CD4-positive, alpha-beta T cell treated with Interleukin-17A for 4 hours (primary cell): ENCODE data around the gene ARID1B.
A peak's percentile ranks its signal among the peaks of the same experiment; 100 is the strongest.
"Not testable (repeated sequence)": the region's sequence is repeated elsewhere in the genome, so short reads cannot be mapped to it uniquely, and the experiment has no call there.

ENCODE experiments used
- DNase-seq: peaks from one replicate; pipeline ENCODE4 v3.0.0-alpha.2; 2020; ENCODE audit warnings: mixed read lengths

ARID1B gene

DNA sequence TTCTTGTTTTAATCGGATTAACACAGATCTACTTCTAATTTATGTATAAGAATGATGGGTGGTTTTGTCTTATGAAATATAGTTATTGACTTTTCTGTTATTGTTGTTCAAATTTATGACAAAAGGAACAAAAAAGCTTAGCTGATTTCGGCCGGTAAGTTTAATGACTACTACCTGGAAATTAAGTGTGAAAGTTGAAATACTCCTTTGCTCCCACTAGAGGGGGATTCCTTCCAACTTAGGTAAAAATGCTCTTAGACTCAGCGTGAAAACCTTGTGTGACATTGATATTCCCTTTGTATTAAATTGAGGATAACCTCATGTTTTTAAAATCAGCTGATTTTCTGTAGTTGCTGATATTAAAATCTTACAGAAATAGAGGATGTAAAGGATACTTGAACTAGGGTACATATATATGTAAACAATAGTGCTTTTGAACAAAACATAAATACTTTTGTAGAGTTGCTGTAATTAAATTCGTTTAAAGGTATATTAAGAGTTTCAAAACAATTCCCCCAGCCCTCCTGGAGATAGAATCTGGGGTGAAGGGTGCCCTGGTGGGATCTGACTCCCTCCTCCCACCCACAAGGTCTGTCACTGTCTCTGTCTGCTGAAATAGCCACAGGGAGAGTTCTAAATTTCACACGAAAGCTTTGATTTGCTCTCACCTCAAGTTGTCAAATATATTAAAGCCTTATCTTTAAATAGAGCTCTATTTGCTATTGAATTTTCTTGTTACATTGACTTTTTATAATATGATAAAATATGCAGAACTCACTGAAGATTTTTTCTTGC lies 257.5 kb downstream of the ARID1B start:
- no peak for DNase-seq

DNA sequence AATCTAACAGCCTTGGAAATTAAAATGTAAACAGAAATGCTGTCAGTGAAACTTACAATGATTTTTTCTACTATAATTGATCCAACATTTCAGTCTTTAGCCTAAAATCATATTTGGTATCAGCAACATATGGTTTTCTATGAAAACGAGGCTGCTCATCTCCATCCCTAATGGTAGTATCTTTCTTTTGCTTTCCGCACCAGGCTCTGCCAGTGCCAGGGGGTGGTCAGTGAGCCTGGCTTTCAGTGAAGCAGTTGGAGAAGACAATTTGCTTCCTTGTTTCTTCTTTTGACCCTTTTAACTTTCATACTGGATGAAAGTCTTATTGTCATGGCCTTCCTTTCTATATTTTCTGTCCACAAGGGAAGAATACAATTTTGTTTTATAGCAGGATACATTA lies 258.4 kb downstream of the ARID1B start:
- DNase-seq = no peak

DNA sequence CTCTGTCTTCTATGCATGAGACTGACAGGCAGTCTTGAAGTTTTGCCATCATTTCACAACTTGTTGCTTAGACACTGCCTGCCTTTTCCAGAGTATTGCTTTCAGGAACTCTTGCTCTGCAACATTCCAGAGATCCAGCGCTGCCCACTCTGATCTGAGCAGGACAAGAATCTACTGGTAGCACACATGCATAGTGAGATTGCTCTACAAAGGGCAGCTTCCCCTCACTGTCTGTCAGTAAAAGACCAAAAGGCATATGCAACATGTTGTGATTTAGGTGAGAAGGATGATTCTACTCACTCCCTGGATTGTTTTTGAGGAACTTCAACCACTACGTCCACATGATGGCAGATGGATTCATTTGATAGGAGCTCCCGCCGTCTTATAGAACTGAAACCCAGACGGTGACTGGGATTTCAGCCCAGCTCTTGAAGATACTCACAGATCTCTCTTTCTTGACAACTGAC lies 259.1 kb downstream of the ARID1B start:
- DNase-seq = no peak

DNA sequence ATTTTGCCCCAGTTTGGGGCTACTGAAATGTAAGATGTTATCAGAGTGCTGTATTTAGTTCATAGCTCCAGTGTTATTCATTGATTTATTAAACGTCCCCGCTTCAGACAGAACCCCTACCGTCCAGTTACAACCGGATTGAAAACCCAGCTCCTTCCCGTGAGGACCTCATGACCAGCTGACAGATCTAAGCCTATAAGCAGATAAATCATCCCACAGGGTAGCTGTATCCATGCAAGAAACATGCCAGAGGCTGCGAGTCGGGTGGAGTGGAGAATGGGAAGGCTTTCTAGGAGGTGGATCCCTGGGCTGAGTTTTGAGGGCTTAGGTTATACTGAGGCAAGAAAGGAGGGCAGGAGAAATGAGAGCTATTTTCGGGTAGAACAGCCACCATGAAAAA lies 260.0 kb downstream of the ARID1B start:
- DNase-seq = no peak

DNA sequence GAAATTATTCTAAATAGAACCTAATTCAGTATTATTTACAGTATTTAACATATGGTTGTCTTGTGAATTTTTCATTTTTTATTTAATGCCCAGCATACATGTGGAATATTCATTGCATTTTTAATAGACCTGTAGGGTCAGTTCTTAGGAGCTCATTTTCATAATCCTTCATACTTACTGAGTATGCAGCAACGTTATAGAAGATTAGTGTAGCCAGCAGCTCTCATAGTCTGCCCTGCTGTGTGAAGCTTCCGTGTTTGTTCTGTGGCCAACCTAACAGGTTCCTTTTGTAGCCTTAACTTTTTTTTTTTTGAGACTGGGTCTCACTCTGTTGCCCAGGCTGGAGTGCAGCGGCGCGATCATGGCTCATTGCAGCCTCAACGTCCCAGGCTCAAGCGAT lies 261.4 kb downstream of the ARID1B start:
- no peak for DNase-seq

DNA sequence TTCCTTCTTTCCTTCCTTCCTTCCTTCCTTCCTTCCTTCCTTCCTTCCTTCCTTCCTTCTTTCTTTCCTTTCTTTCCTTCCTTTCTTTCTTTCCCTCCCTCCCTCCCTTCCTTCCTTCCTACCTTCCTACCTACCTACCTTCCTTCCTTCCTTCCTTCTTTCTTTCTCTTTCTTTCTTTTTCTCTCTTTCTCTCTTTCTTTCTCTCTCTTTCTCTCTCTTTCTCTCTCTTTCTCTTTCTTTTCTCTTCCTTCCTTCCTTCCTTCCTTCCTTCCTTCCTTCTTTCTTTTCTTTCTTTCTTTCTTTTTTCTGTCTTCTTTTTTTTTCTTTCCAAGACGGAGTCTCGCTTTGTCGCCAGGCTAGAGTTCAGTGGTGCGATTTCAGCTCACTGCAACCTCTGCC lies 262.5 kb downstream of the ARID1B start:
- DNase-seq = not testable (repeated sequence)

DNA sequence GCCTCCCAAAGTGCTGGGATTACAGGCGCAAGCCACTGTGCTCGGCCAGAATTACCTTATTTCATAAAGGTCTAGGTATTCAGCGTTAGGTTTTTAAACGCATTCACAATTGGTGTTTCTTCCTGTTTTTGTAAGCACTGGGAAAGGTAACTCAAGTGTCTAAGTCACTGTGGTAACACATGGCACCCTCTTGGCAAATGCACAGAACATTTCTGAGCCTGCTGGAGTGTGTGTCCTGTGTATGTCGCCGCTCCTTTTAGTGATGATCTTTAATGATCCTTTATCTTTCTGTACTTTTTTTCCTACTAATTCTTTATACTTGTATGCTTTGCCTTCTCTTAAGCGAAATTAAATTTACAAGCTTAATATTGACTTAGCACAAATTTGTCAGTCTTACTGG lies 263.0 kb downstream of the ARID1B start:
- no peak for DNase-seq

DNA sequence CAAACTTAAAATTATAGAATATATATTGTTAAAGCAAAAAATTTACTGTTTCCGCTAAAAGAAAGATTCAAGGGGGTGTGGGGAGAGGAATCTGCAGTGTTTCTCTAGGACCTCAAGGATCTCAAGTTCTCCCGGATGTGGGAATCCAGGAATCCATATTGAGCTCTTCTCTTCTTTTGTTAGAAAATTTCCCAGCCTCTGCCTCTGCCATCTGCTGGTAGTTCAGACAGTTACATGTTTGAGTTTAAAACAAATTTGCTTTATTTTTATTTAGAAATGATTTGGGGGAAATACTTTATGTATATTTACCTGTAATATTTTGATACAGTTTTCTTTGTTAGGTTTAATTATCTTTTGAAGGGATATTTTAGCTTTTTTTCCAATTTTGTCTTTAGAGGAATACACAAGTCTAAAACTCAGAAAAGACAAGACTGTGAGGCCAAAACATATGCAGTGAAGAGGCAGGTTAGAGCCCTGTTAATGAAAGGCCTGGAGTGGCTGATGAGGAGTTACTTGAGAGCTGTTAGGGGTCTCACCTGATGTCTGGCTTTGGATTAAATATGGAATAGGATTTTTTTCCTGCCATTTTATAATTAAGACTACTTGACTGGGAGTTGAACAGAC lies 268.8 kb downstream of the ARID1B start:
- DNase-seq = no peak

DNA sequence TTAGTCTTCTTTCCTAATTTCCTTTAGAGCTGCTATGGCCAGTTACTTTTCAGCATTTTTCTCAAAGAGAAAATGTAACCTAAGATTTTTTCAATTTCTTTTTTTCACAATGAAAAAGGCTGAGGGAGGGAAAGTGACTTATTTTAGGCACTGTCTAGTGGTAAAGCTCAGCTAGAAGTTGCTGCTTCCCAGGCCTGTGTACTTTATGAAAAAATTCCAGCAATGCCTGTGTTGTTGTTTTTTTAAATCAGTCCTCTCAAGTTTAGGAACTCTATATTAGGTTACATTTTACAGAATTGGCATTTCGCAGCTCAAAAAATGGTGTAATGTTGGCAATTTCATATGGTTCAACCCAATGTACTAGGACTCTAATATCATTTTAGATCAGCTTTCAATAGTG lies 269.6 kb downstream of the ARID1B start:
- no peak for DNase-seq

DNA sequence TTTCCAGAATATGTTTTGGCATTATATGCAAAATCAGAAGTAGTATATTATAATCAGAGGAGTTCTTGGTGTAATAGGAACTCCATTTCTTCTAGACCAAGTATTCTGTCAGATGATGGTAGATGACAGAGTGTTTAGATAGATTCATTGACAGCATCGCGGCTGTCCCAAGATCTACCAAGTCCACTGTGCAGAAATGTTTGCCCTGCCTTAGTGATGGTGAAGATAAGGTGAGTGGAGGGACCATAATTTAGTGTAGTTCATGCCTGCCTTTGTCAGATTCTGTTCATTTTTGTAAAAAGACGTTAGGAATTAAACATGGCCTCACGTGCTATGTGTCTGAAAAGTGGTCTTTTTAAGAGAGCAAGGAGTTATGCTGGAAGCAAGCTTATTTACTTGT lies 270.1 kb downstream of the ARID1B start:
- DNase-seq = no peak

DNA sequence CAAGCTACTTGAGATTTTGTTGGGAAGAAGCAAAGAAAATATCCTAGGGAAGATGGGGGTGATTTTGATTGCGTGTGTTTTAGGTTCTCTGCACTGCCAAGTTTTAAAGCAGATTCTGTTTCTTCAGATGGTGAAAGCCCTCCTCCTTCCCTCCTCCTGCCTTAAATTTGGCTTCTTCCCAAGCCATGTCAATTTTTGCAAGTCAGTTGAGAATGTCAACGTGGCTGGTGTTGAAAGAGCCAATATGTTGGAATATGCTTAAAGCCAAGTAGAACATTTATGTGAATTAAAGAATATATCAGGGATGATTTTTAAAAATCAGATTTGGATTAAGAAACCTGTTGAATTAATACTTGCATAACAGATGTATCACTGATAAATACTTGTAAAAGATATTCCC lies 270.8 kb downstream of the ARID1B start:
- DNase-seq = no peak

DNA sequence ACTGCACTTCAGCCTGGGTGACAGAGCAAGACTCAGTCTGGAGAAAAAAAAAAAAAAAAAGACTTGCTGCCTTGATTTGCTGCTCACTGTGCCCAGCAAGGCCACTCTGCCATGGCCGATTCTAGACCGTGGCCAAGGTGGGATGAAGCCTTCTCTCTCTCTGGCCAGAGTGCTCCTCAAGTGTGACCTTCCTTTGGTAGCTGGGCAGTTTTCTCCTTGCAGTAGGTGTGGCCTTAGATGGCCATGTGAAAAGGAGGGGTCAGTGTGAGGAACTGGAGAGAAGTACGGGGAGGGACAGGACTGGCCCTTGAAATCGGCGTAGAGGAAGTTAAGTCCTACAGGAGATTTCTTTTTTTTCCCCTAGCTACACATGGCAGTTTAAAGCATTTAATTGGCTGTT lies 272.0 kb downstream of the ARID1B start:
- DNase-seq = no peak

DNA sequence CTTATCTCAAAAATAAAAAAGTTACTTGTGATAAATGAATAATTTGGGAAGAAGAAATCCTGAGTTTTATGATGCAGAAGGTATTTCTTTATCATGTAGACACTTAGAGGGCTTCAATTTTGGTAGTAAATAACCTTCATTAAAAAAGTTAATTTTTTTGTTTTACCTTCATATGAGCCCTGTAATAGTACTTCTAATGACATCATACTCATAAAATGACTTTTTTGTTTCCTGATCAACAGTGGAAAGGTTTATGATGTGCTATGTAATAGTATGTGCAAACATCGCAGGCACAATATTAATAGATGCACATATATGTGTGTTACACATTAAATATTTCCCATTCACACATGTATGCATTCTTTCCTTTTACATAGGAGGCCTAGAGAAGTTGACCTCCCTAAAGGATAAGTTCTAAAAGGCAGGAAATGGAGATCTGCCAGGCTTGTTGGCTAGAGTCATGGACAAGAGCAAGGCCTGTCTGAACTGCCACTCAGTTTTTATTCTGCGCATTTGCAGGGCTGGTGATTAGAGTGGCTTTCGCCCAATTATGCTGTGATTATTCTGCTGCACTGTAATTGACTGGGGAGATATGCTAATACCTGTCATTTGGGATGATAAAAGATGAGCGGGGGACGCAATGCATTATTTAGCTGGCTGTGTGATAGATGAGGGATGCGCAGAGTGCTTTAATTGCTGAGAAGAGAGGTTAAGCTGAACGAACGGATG lies 273.5 kb downstream of the ARID1B start:
- no peak for DNase-seq

DNA sequence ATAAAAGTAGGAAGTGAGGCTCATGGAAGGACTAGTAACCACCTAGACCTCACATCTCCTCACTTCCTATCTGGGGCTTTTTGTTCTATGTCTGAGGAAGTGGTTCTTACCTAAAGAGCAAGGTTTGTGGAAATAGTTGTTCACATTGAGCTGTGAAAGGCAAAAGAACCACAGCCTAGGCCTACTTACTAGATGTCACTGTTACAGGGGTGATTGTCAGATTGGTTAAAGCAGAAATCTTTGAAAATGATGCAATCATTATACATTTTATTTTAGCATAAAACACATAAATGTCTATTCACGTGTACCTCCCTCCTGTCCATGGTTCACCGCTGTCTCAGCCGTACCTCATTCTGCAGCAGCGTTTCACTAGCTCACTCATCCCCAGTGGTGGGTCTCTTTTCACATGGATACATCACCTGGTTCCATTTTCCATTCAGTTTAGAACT lies 277.4 kb downstream of the ARID1B start:
- peak; percentile 23 for DNase-seq

DNA sequence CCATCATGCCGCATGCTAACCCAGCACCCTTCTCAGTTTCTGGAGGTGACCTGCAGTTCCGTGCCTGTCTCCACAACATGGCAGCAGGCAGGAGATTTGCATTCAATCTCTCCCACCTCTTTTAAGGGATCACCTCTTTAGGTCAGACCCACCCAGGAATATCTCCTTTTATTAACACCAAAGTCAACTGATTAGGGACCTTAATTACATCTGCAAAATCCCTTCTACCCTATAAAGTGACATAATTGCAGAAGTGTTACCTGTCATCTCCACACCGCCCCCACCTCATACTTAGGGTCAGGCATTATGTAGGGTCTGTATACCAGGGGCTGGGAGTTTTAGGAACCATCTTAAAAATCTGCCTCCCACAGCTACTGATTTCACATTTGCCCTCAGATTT lies 278.7 kb downstream of the ARID1B start:
- no peak for DNase-seq

DNA sequence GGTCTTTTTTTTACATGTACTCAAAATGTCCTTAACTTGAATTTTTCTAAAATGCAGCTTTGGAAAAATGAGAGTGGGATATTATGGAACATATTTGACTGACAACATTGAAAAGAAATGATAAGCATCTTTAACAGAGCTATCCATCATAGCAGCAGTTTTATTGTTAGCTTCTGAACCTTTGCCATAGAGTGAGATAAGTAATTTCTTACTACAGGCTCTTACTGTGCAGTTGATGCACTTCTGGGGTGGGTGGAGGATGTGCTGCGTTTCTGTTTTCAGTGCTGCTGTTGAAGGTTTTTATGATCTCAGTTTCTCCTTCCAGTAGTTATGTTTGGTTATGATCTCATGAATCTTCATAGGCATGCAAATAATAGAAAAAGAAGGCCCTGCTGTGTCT lies 279.1 kb downstream of the ARID1B start:
- DNase-seq = peak; percentile 17

DNA sequence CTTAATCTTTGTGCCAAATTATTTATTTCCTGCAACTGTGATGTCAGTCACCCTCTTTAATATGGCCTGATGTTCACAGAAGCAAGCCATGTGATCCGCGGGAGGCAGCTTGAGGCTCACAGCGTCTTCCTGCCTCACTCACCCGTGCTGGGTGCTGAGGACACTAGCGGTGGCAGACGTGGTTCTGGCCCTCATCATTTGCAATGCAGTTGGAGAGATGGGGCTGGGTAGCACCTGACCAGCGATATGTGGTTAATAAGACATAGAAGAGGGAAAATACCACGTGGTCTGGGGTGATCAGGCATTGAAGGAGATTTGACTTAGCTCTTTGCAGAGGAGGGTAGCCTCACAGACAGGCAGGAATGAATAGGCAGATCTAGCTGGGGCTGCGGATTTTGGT lies 281.4 kb downstream of the ARID1B start:
- no peak for DNase-seq

DNA sequence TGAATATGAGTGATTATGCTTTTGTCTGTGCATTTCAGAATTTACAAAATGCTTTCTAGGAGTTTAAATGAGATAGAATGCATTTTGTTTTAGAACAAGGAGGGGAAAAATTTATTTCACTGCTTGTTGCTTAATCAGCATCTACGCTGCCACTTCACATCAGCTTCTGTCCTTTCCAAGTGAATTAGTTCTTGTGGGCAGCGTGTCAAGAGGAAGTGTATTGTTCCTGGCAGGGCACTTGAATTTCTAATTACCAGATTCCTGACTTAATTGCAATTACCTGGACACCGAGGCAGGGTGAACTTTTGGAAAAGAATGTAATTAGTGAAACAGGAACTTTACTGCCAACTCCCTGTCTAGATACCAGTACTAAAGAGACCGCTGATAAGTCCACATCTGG lies 282.6 kb downstream of the ARID1B start:
- no peak for DNase-seq

DNA sequence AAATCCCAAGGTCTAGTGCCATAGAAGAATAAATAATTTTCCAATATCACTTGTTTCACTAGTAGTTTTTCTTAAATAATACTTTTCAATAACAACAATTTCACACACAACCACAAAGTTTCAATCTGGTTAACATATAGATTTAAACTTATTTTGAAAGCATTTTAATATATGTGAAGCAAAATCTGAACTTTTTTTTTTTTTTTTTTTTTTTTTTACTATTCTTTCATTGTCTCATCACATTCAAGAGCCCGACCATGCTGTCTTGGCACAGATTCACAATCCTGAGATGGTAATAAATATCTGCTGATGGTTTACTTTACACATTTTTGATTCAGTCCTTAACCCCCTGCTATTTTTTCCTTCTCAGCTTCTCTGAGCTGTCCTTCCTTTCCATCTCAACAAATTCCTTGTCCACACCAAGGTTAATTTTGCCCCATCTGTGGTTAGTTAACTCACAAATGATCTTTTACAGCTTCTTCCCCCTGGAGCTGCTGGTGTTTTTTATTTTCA lies 283.3 kb downstream of the ARID1B start:
- DNase-seq = no peak

DNA sequence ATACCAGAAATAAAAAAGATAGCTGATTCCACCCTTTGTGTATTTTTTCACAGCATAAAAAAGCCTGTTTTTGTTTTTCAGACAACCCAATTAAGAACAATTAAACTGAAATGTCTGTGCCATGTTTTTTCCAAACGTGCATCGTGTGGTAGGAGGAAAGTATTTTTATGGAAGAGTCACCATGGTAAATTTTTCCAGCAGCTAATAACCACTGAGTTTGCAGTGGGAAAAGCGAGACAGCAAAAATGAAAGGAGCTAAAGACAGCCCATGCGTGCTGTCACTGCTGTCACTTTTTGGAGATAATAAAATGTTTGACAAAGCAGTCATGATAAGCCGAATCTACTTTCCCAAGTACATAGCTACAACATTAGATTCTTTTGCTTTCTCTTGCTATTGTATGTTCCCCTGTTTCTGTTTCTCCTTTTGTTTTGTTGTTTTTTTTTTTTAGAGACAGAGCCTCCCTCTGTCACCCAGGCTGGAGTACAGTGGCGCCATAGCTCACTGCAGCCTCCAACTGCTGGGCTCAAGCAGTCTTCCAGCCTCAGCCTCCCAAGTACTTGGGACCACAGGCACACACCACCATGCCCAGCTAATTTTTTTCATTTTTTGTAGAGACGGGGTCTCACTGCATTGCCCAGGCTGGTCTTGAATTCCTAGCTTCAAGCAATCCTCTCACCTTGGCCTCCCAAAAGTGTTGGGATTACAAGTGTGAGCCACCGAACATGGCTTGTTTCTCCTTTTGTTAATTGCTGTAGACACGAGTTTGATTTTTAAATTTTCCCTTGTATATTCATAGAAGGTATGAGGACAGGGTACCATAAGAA lies 284.8 kb downstream of the ARID1B start:
- no peak for DNase-seq

DNA sequence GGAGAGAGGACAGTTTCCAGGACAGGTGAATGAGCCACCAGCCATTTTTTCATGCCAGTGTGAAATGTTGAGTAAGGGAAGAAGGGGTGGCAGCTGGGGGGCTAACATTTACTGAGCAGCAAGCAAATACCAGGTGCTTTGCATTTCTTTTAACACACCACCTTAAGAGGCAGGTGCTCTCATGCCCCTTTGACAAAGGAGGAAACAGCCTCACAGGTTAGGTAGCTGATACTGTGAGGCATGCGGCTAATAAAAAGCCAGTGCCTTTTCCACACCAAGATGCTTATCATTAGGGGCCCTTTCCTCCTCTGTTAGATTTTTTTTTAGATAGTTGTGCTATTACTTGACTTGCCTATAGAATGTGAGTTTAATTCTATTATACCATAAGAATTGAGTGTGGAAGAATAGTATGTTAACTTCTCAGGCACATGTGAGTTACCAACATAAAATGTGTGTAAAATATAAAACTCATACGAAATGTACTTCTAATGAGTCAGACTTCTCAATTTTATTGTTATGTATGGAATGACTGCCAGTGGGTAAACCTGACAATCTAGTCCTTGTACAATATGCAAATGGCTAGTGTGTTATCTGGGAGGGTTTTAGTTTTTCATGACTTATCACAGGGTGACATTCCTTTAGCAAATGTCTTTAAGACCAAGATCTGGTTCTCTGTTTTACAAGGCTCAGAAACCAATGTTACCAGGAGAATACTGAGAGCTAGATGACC lies 286.2 kb downstream of the ARID1B start:
- DNase-seq = no peak

DNA sequence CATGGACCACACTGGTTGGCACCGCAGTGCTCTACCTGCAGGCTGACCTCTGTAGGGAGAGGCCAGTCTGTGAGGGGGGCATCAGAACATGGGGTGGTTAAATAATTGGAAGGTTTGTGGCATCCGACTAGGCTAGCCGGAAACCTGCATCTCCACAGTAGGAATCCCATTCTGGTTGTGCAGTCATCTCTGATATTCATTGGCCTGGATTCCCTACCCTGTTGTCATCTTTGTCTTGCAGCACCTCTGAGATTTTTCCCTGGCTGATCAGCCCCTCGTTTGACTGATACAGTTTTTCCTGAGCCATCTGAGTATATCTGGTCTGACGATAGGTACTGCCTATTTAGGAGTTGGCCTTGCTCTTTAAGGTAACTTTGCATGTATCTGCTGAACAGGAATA lies 286.7 kb downstream of the ARID1B start:
- no peak for DNase-seq
